Suprapubic skin (tissue), 4 donors: Measurements from ENCODE around the gene SLC6A18.

Experiments
- EP300 ChIP-seq: sonication (generic); formaldehyde crosslinking; IDR thresholded peaks from one replicate; pipeline ENCODE4 v1.6.1; 2017; ENCODE audit warnings: antibody characterized with exemption
- POLR2A ChIP-seq, 2 donors: fragments of 450-650 bp; IDR thresholded peaks; one replicate each; pipeline ENCODE4 v1.6.1; 2017; ENCODE audit warnings: antibody characterized with exemption in 2 of 2, mild to moderate bottlenecking in 2 of 2, moderate library complexity in 2 of 2
- POLR2AphosphoS5 ChIP-seq, 3 donors: sonication (generic); formaldehyde crosslinking; IDR thresholded peaks; one replicate each; pipeline ENCODE4 v1.6.1; 2017; ENCODE audit warnings: antibody characterized with exemption in 3 of 3
- TF ChIP-seq, protein P1 (sequence below), 2 donors: fragments of 200-600 bp in 1 of 2; fragments of 450-650 bp in 1 of 2; sonication (generic) in 1 of 2; IDR thresholded peaks; one replicate each; pipeline ENCODE4 v1.5.1; 2016 to 2019; ENCODE audit warnings: antibody characterized with exemption in 2 of 2, mild to moderate bottlenecking in 1 of 2, moderate library complexity in 1 of 2

- TF ChIP-seq, protein P1, sequence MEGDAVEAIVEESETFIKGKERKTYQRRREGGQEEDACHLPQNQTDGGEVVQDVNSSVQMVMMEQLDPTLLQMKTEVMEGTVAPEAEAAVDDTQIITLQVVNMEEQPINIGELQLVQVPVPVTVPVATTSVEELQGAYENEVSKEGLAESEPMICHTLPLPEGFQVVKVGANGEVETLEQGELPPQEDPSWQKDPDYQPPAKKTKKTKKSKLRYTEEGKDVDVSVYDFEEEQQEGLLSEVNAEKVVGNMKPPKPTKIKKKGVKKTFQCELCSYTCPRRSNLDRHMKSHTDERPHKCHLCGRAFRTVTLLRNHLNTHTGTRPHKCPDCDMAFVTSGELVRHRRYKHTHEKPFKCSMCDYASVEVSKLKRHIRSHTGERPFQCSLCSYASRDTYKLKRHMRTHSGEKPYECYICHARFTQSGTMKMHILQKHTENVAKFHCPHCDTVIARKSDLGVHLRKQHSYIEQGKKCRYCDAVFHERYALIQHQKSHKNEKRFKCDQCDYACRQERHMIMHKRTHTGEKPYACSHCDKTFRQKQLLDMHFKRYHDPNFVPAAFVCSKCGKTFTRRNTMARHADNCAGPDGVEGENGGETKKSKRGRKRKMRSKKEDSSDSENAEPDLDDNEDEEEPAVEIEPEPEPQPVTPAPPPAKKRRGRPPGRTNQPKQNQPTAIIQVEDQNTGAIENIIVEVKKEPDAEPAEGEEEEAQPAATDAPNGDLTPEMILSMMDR (IDR thresholded peaks at IDR 0.05): no peak
- TF ChIP-seq POLR2A (IDR thresholded peaks at IDR 0.05) (no peak), EP300 (no peak), POLR2AphosphoS5 (IDR thresholded peaks at IDR 0.05) (no peak)
Measured at GRCh38 chr5:1223278-1223670, 1.9 kb upstream of the SLC6A18 start.
